AG08396 (cell line): ENCODE measurements around the gene HAGHL.
A peak's percentile ranks its signal among the peaks of the same experiment; 100 is the strongest.
"Not testable (repeated sequence)": the region's sequence is repeated elsewhere in the genome, so short reads cannot be mapped to it uniquely, and the experiment has no call there.

Experiments
- DNase-seq: peaks from one replicate; pipeline ENCODE4 v3.0.0; 2012; ENCODE audit warnings: low spot score, mixed read lengths

HAGHL gene

GRCh38 chr16:687499-687898 is 39.4 kb upstream of the HAGHL start:
- DNase-seq, result no peak

- DNase-seq, result no peak
Measured at GRCh38 chr16:689175-689897, 37.6 kb upstream of the HAGHL start.

- DNase-seq, result not testable (repeated sequence)
Measured at GRCh38 chr16:691242-691641, 35.7 kb upstream of the HAGHL start.

GRCh38 chr16:692356-693108 is 34.4 kb upstream of the HAGHL start:
- DNase-seq, result no peak

- DNase-seq, result no peak
Measured at GRCh38 chr16:693364-693763, 33.5 kb upstream of the HAGHL start.

GRCh38 chr16:693766-694165 is 33.1 kb upstream of the HAGHL start:
- no peak for DNase-seq

- DNase-seq, result no peak
Measured at GRCh38 chr16:694187-694862, 32.6 kb upstream of the HAGHL start.

GRCh38 chr16:694863-695354 is 32.0 kb upstream of the HAGHL start:
- no peak for DNase-seq

GRCh38 chr16:695355-696089 is 31.4 kb upstream of the HAGHL start:
- no peak for DNase-seq

GRCh38 chr16:698911-699671 is 27.8 kb upstream of the HAGHL start:
- DNase-seq, result no peak

GRCh38 chr16:700684-701584 is 26.0 kb upstream of the HAGHL start:
- peak; percentile 71 for DNase-seq

- no peak for DNase-seq
Measured at GRCh38 chr16:702341-702740, 24.6 kb upstream of the HAGHL start.

GRCh38 chr16:703406-703805 is 23.5 kb upstream of the HAGHL start:
- DNase-seq, result no peak

- DNase-seq, result no peak
Measured at GRCh38 chr16:704047-704446, 22.9 kb upstream of the HAGHL start.

GRCh38 chr16:704552-705380 is 22.1 kb upstream of the HAGHL start:
- no peak for DNase-seq

- DNase-seq, result no peak
Measured at GRCh38 chr16:705431-706188, 21.3 kb upstream of the HAGHL start, which contains the start of gene FBXL16. TSS of gene FBXL16 (minus strand) at chr16:705801. CDS start at chr16:697405, 8,396 bp downstream.

GRCh38 chr16:706189-707061 is 20.5 kb upstream of the HAGHL start:
- no peak for DNase-seq
